PC-9 (cell line): ENCODE data around the gene MORN3. TPM values are rescaled to one million over a fixed set of nuclear protein-coding genes. Genes with fewer than 3 reads are reported as not detected.

Experiments
- BruUV-seq: library from RNA; stranded (reverse); fragments of 400-500 nt; replicated peaks from 2 replicates; lab custom pipeline; 2021; lab: Mats Ljungman, UMichigan
- CTCF ChIA-PET: fragments of 300-600 bp; sonication (Branson Sonifier 250); formaldehyde crosslinking; loops from one replicate; lab custom pipeline; 2022; ENCODE audit warnings: antibody characterized with exemption; lab: Charles Lee
- POLR2A ChIA-PET: fragments of 300-600 bp; sonication (Branson Sonifier 250); formaldehyde crosslinking; loops from one replicate; lab custom pipeline; 2022; ENCODE audit warnings: antibody characterized with exemption; ENCODE audit not compliant: unreplicated experiment; lab: Charles Lee
- DNase-seq, 2 experiments: peaks; one replicate each; pipeline versions ENCODE4 v3.0.0 to v3.0.0-alpha.2; 2015 to 2022; ENCODE audit warnings: mixed read lengths in 1 of 2
- H2AFZ ChIP-seq: fragments of 200-600 bp; sonication (generic); 2 replicates; pipeline ENCODE4 v1.8.1; 2017; ENCODE audit warnings: antibody characterized with exemption
- H3F3A ChIP-seq: fragments of 200-600 bp; sonication (generic); 2 replicates; pipeline ENCODE4 v1.8.1; 2017; ENCODE audit warnings: antibody characterized with exemption, mild to moderate bottlenecking, low read depth; ENCODE audit not compliant: insufficient read depth
- H3K27ac ChIP-seq: fragments of 200-600 bp; sonication (generic); 2 replicates; pipeline ENCODE4 v1.6.1; 2016; ENCODE audit warnings: mixed run types
- H3K27me3 ChIP-seq: fragments of 200-600 bp; sonication (generic); 2 replicates; pipeline ENCODE4 v1.6.1; 2016; ENCODE audit warnings: low read depth, mixed run types; ENCODE audit not compliant: insufficient read depth
- H3K36me3 ChIP-seq: fragments of 200-600 bp; sonication (generic); 2 replicates; pipeline ENCODE4 v1.6.1; 2016; ENCODE audit warnings: low read depth, mixed run types
- H3K4me1 ChIP-seq: fragments of 200-600 bp; sonication (generic); replicated peaks from 2 replicates; pipeline ENCODE4 v1.6.1; 2016; ENCODE audit warnings: mixed run types; ENCODE audit not compliant: insufficient read depth
- H3K4me2 ChIP-seq: fragments of 200-600 bp; sonication (generic); 2 replicates; pipeline ENCODE4 v1.6.1; 2017; ENCODE audit warnings: mixed run types
- H3K4me3 ChIP-seq: fragments of 200-600 bp; sonication (generic); 2 replicates; pipeline ENCODE4 v1.6.1; 2016; ENCODE audit warnings: mixed run types
- H3K79me2 ChIP-seq: fragments of 200-600 bp; sonication (generic); 2 replicates; pipeline ENCODE4 v1.6.1; 2017; ENCODE audit warnings: low read depth, mixed run types
- H3K9me2 ChIP-seq: fragments of 200-600 bp; sonication (generic); 2 replicates; pipeline ENCODE4 v1.8.1; 2017; ENCODE audit warnings: mild to moderate bottlenecking; ENCODE audit not compliant: insufficient read depth
- H3K9me3 ChIP-seq: fragments of 200-600 bp; sonication (generic); 2 replicates; pipeline ENCODE4 v1.8.1; 2016; ENCODE audit warnings: low read depth; ENCODE audit not compliant: insufficient read depth
- H4K20me1 ChIP-seq: fragments of 200-600 bp; sonication (generic); 2 replicates; pipeline ENCODE4 v1.8.1; 2017; ENCODE audit not compliant: insufficient read depth
- CTCF ChIP-seq: fragments of 200-600 bp; sonication (generic); conservative IDR thresholded peaks from 2 replicates; pipeline ENCODE4 v1.6.1; 2017; ENCODE audit warnings: mixed run types, antibody characterized with exemption, mild to moderate bottlenecking, moderate library complexity
- EZH2 ChIP-seq: fragments of 200-600 bp; sonication (generic); IDR thresholded peaks from 2 replicates; pipeline ENCODE4 v1.8.0; 2017; ENCODE audit warnings: antibody characterized with exemption, low read depth
- intact Hi-C: fragments of 100-400 bp; cut with micrococcal nuclease; formaldehyde crosslinking; loops from one replicate; pipeline ENCODE4 v1.10.0; 2022; ENCODE audit not compliant: unreplicated experiment
- total RNA-seq: library from RNA; stranded (reverse); gene quantifications from 2 replicates; pipeline ENCODE4 v1.2.3, GENCODE V29; 2021

The MORN3 gene
- total RNA-seq, 1 experiment from 2014 or later = 1.8 TPM

GRCh38 chr12:121638298-121639202, 30.9 kb downstream of the MORN3 start:
- no peaks in the 10 kb centered on the region for H3K9me3 ChIP-seq
- intact Hi-C loops = no loop called here
- no peak for DNase-seq
- ChIA-PET POLR2A (no interaction called here), CTCF (no interaction called here)
- H4K20me1 ChIP-seq = no peaks in the 10 kb centered on the region
- H3K4me3 ChIP-seq = no peak overlapping the region
- no peaks in the 10 kb centered on the region for H3K4me1 ChIP-seq
- H3K4me2 ChIP-seq = no peak overlapping the region
- no peaks in the 10 kb centered on the region for H3K79me2 ChIP-seq
- H2AFZ ChIP-seq = no peak overlapping the region
- TF ChIP-seq CTCF (no peak), EZH2 (no peak)
- H3K36me3 ChIP-seq = no peaks in the 10 kb centered on the region
- no TSS peak for BruUV-seq
- H3K9me2 ChIP-seq = no peaks in the 10 kb centered on the region
- H3K27ac ChIP-seq = no peak overlapping the region
- H3K27me3 ChIP-seq = no peaks in the 10 kb centered on the region
- no peaks in the 10 kb centered on the region for H3F3A ChIP-seq

- POLR2A ChIA-PET = no interaction called here
- CTCF ChIA-PET = no interaction called here
- DNase-seq = no peak
These were observed 32.1 kb downstream of the MORN3 start for GRCh38 chr12:121637231-121637914.

More at GRCh38 chr12:121637231-121637914, 32.1 kb downstream of the MORN3 start:
- H3K27me3 ChIP-seq = no peaks in the 10 kb centered on the region
- H3K4me3 ChIP-seq = no peak overlapping the region
- H3F3A ChIP-seq = no peaks in the 10 kb centered on the region
- H3K36me3 ChIP-seq = no peaks in the 10 kb centered on the region
- TF ChIP-seq CTCF (no peak), EZH2 (no peak)
- no peak overlapping the region for H3K4me2 ChIP-seq
- H3K9me2 ChIP-seq = no peaks in the 10 kb centered on the region
- intact Hi-C loops = no loop called here
- H3K9me3 ChIP-seq = no peaks in the 10 kb centered on the region
- no peak overlapping the region for H2AFZ ChIP-seq
- no peaks in the 10 kb centered on the region for H3K4me1 ChIP-seq
- H4K20me1 ChIP-seq = 0 out of 2 replicates have a peak, but pooled peaks cover 4% of the 10 kb centered on the region
- BruUV-seq = no TSS peak
- H3K79me2 ChIP-seq = 0 out of 2 replicates have a peak, but pooled peaks cover 10% of the 10 kb centered on the region
- H3K27ac ChIP-seq = no peak overlapping the region
